Measurements from ENCODE around the gene CCRL2.
"Not testable (repeated sequence)": the region's sequence is repeated elsewhere in the genome, so short reads cannot be mapped to it uniquely, and the experiment has no call there.

Gene CCRL2

DNA sequence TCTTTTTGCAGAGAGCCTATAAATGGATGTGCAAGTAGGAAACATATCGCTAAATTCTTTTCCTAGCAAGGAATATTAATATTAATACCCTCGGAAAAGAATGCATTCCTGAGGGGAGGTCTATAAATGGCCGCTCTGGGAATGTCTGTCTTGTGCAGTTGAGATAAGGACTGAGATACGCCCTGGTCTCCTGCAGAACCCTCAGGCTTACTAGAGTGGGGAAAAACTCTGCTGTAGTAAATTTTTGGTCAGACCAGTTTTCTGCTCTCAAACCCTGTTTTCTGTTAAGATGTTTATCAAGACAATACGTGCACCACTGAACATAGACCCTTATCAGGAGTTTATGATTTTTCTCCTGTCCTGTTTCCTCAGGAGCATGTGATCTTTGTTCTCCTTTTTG is 24.8 kb downstream of the CCRL2 start:
- not testable (repeated sequence) for DNase-seq

DNA sequence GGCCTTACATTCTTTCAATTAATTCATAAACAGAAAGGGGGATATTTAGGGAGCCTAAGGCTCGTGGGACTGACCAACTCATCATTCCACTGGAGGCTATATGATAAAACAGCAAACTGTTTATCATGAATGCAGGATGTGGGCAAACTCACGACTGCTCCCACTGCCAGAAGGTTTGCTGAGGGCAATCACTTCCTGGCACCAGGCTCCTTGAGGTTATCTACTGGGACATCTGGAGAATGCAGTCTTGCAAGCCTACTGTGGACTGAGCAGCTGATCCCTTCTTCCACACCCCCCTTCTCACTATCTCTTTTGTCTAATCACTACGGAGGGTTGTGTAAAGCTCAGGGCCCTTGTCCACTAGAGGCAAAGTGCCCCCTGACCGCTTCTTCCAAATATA is 26.1 kb downstream of the CCRL2 start:
- DNase-seq: not testable (repeated sequence)

DNA sequence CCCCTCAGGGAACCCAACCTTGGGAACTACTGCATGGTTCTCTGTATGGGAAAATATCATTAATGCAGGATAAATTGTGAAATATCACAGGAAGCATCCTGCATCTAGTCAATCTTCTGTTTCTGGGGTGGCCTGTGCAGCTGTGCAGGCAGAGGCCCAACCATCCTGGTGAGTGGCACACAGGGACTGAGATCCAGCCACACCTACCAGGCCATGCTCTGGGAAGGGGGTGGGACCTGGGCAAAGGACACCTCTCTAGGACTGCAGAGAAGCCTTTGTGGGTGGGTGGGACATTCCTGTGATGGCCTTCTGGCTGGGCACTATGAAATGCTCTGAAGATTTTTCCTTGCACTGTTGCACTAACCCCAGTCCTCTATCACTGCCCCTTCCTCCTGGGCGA is 26.8 kb downstream of the CCRL2 start:
- DNase-seq: no peak

DNA sequence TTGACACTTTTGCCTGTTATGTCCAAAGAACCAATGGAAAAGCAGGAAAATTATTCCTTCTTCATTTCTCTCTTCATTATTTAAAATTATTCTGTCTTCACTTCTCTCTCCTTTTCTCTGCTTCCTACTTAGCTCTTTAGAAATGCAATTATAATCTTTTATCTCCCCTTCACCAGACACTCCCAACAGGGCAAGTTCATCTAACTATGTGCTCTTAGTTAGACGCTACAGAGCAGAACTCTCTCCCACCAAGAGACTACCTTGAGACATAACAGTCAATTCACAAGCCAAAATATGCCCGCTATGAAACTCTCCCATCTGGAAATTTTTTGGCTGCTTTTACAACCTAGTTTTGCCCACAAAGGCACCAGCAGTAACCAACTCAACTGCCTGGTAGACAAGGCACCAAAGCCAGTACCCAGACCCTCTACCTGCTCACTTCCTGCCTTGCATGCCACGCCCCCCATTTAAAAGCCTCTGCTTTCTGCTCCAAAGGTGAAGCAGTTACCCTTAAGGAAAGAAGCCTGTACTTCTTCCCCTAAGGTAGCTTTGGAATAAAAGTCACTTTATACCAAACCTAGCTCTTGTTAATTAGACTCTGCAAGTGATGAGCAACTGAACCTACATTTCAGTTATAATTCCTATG is 28.1 kb downstream of the CCRL2 start:
- no peak for DNase-seq

DNA sequence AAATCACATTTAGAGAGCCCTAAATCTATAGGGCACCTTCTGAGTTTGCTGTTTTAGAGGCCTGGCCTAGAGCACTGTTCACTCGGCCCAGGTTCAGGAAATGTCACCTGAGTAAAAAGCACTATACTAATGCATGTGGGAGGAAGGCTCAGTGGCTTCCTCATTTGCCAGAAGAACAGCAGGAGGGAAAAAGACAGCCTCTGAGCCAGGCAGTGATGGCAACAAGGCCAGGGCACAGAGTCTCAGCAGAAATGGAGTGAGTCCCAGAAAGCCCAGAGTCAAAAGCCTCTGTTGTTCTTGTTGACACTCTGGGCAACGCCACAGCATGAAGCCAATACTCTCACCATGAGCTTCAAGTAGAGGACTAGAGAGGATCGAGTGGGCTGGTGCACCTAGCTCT is 31.8 kb downstream of the CCRL2 start:
- no peak for DNase-seq

DNA sequence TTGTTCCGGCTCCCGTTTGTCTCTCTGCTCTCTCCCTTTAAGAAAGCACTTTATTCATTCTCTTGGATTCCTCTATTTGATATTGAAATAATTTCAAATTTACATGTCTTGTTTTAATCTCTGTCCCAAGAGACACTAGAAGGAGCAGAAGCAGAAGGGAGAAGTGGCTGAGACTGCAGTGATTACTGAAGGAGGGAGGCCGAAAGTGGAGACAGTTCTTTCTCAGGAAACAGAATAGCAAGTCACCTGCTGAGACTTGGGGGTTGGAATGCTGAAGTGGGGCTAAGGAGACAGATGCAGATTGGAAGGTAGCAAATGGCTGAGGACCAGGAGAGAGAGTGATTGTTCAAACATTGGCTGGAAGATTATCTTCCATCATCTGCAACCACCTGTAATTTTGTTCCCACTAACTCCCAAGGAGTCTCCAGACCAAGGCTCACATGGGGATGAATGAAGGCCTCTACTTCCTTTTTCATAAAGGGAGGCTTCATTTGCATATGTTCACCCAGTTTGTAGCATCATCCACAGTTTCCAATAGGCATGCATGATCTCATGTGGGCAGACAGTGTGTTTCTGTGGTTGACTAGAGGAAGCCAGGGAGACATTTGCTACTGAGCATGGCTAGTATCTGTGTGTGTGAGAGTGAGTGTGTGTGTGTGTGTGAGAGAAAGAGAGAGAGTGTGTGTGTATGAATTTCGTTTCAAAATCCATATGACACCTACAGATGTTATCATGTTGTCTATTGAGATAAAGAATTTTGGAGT is 33.7 kb downstream of the CCRL2 start:
- no peak for DNase-seq

DNA sequence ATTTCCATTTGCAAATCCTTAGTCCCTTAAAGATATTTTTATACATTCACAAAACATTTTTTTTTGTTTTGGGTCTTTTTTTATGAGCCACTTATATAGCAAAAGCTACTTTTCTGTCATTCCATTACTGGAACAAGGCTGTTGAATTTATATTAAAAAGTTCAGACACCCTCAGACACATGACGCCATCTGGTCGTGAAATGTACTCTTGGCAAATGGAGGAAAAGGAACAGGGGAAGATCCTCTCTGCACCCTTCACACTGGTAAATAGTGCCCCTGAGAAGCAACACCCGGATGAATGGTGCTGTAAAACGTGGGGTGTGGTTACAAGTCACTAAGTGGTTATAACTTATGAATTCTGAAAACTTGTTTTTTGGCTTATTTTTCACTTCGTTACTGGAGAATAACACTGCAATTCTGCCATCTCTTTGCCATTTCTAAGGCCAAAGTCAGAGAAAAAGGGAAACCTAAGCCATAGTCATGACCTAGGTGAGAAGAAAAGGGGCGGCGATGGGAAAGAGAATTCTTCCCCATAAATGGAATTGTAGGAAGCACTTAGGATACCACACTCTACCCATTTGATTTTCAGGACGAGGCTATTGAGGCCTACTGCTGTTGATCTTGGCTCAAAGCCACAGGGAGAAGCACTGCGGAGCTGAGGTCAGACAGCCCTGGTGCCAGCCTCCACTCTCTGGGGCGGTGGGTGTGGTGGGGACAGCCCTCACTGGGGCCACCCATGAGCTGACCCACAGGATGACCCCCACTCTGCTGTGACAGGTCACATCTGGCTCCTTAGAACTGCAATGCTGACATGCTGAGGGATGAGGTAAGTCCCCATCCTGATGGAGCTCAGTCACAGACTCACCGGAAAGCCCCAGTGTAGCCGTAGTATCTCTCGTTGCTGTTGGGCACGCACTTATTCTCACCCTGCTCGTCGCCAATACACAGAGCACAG is 35.8 kb downstream of the CCRL2 start:
- DNase-seq: no peak

DNA sequence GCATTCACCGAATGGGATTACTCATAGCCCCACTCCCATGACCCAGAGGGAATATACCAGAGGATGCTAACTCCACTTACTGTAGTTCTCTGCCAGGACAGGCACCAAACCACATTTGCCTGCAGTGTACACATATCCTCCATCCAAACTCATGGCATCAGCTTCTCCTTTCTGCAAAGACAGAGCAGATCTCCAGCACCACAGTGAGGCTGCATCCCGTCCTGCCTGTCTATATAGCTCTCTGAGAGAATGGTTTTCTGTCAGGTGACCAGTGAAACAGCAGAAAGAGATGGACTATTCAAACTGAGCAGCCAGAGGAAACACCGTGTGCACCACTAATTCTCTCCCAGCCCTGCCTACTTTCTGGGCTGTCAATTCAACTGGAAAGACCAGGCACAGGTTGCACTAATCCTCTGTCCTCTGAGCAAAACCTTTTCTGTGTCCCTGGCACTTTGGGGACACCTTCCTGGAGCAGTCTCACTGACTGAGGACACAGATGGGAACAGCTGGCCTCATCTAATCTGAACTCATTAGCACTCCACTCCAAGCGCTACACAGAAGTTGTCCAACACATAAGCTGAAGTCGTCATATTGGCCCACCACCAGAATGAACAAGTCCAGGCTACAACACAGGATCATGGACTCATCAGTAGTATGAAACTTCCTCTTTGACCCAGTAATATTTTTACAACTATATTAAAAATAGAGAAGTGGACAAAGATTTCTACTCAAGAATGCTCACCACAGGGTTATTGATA is 40.3 kb downstream of the CCRL2 start:
- no peak for DNase-seq

DNA sequence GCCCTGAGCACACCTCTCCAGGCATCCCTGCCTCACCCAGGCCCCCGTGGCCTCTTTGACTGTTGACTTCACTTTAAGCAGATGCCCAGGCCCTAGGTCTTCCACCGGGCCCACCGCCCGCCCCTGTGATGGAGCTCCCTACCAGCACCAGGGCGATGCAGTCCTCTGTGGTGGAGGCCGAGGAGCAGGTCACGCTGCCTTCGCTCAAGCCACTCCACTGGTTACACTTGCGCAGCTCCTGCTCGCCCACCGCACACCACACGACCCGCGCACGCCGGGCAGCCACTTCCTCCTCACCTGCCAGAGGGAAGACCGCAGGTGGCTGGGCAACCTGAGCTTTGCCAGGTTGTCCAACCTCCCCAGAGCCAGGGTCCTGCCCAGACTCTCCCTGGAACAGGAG is 41.7 kb downstream of the CCRL2 start:
- no peak for DNase-seq

DNA sequence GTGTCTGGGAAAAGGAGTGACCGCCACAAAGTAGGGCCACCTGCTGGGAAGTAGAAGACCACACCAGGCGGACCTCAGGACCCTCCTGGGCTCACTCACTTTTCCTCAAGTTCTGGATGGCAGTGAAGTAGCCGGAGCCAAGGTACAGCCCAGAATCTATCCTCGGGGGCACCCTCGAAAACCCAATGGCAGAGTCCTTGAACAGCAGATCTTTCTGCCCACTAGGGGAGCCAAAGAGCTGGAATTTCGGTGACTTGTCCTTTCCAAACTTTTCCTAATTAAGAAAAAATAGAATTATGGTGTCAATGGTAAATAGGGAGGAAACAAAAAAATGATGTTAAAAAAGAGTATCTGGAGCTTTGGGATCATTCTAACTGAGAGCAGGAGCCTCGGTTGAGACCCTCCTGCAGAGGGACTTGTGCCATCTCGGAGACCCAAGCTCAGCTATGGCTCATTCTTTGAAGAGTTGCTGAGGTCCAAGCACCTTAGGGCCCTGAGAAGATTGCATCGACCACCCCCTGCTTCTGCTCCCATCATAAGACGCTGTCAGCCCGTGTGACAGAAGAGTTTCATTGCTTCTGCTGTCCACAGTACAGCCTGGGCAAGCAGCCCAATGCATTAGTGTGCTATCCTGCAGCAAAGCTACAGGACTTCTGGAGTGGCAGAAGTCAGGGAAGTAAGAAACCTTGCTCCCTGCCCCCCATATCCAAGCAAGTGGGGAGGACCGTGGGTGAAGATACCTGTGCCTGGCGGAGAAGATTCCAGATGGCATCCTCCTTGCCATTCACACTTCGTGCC is 42.9 kb downstream of the CCRL2 start:
- no peak for DNase-seq

DNA sequence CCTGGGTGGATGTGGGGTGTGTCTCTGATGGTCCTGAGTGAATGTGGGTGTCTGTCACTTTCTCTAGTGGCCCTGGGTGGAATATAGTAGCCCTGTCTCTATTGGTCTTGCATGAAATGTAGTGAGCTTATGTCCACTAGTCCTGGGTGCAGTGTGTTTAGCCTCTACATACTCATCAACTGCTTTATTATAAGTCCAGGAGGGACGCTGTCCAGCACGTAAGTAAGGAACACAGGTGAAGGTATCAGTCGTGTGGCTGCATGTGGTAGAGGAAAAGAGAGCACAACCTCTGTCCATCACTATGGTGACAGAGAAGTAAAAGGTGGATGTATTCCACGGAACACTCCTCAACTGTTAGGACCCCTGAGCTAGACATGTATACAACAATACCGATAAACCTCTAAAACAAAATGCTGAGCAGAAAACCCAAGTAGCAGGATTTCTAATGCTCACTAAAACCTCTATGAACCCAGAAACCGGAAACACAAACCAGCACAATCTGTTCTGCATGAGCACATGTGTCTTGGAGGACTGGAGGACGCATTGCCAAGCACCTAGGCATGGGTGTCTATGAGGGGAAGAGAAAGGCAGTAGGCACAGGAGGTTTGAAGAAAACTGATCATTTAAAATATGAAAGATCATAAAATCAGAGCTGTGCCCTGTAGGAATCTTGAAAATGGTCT is 46.6 kb downstream of the CCRL2 start:
- DNase-seq: no peak

DNA sequence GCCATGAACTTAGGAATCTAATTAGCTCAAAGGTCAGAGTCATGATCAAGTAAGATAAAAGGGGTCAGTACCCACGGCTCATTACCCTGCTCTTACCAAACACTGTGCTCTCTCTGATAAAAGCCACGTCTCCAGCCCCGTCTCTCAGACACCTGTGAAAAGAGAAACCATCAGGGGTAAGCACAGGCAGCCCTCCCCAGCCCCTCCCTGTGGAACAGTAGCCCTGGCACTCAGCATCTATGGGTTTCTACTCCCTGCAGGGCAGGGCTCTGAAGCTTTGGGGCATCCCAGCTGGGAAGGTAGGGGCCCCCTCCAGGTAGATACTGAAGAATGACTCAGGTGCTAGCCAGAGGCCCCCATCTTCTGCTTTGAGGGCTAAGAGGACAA is 47.1 kb downstream of the CCRL2 start:
- no peak for DNase-seq

DNA sequence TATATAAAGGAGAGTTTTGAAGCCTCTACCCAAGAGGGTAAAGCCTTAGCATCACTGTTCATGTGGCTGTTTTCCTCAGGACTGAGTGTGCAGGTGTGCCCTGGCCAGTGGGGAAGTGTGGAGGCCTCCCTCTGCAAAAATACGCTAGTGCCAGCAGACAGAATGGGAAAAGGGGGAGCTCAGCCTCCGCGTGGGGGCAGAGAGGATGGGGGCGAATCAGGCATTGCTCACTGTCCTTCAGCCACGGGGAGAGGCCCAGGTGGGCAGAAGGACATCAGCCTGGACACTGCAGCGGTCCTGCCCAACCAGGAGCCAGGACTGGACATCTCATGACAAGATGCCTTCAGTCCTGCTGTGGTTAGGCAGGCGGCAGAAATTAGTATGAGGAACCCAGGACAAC is 47.5 kb downstream of the CCRL2 start:
- no peak for DNase-seq

DNA sequence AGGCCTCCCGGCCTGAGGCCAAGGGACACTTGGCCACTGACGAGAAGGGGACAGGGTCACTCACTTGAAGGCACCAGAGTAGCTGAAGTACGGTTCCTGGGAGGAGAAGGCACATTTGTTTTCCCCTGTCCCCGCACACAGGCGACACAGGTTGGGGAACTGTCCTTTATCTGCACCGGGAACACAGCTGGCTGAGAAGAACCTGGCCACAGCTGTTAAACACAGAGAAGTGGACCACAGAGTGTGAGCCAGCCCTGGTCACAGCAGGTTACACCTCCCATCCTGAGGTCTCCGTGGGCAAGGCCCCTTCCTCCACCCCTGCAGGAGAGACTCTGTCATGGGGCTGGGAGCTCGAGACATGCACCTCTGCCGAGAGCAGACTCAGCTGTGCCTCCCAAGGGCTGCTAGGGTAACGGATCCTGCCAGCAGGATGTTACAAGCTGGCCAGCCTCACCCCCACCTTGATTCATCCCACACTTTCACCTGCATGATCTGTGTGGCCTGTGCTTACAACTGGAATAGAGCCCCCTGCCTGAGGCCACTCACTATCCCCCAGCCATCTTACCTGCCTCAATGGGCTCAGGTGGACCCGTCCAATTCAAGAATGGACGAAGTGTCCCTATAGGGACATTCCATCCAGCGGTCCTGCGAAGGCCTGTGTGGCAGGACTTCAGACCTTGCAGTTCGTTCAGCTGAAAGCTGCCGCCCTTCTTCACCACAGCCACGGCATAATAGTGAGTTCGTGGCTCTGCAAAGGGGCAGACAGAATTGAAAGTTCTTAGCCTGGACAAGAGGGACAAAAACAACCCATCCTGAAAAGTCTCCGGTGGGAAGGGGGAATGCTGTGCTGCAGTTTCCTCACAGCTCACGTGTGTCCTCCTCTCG is 48.4 kb downstream of the CCRL2 start:
- DNase-seq: no peak

DNA sequence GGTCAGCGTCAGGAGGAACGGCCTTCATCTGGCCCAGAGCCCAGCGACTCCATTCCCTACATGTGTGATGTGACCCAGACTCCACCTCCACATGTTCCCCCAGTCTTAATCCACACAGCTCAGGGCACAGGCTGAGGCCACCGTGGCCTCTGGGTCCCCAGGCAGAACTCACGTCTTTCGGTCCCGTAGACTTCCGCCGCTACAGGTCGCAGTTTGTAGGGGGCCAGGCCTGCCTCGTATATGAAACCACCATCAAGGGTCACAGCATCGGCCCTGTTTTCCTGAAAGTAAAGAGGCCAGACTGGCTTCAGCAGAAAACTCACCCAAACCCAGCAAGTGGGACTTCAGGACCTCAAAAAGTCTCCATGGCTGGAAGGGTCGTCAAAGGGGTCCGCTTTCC is 49.1 kb downstream of the CCRL2 start:
- no peak for DNase-seq

Measured in activated T-cell treated with anti-CD3 and anti-CD28 coated beads for 4 hours (primary cell).